GM06990 (cell line): Measurements from ENCODE around the gene C19orf25.

Source experiments
- DNase-seq: peaks from one replicate; pipeline ENCODE4 v3.0.0-alpha.2; 2011; ENCODE audit not compliant: insufficient read length; ENCODE audit errors: extremely low read depth
- H3K27me3 ChIP-seq: replicated peaks from 2 replicates; pipeline ENCODE4 v1.6.0; 2011; ENCODE audit warnings: low read length; ENCODE audit not compliant: control insufficient read depth, insufficient read depth
- H3K36me3 ChIP-seq: 2 replicates; pipeline ENCODE4 v1.5.1; 2011; ENCODE audit warnings: low read length; ENCODE audit not compliant: control insufficient read depth, insufficient read depth
- H3K4me3 ChIP-seq: replicated peaks from 2 replicates; pipeline ENCODE4 v1.5.1; 2011; ENCODE audit warnings: low read depth, mild to moderate bottlenecking, control low read depth, low read length
- TF ChIP-seq, protein P1 (sequence below): IDR thresholded peaks from 2 replicates; pipeline ENCODE4 v1.5.1; 2011; ENCODE audit warnings: low read length, control low read depth, mild to moderate bottlenecking, inconsistent platforms; ENCODE audit not compliant: insufficient read depth, poor library complexity, severe bottlenecking

C19orf25 gene

DNA sequence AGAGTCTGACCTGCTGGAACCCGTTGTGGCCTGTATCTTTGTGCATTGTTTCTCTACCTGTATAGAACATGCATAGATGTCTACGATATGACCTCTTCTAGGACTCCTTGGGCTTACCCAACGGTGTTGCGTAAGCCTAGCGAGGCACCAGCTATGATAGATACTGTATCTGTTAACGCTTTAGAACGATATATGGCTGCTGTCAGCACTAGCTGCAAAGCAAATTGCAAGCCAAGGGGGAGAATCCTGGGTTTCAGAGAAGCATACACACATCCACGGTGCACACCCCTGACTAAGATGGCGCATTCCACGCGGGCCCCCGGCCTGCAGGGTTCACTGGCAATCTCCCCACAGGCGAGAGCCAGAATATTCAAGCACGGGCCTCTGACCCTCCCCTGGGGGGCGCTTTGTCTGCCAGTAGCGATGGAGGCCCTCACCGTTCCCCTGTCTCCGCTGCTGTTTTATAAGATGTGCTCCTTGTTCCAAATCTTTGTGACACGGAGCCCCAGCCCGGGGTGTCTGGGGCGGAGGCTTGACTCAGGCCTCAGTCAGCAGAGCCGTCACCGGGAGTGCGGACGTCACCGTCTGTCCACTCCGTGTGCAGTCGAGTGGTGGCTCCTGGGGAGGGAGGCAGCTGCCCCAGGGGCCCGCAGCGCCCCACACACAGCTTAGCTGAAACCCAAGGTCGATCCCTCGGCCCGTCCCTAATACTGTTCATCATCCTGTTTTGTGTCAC is 53.7 kb downstream of the C19orf25 start:
- TF ChIP-seq, protein P1, sequence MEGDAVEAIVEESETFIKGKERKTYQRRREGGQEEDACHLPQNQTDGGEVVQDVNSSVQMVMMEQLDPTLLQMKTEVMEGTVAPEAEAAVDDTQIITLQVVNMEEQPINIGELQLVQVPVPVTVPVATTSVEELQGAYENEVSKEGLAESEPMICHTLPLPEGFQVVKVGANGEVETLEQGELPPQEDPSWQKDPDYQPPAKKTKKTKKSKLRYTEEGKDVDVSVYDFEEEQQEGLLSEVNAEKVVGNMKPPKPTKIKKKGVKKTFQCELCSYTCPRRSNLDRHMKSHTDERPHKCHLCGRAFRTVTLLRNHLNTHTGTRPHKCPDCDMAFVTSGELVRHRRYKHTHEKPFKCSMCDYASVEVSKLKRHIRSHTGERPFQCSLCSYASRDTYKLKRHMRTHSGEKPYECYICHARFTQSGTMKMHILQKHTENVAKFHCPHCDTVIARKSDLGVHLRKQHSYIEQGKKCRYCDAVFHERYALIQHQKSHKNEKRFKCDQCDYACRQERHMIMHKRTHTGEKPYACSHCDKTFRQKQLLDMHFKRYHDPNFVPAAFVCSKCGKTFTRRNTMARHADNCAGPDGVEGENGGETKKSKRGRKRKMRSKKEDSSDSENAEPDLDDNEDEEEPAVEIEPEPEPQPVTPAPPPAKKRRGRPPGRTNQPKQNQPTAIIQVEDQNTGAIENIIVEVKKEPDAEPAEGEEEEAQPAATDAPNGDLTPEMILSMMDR = no peak
- H3K36me3 ChIP-seq = peaks cover 58% of the 10 kb centered on the region
- no peaks in the 10 kb centered on the region for H3K27me3 ChIP-seq
- no peak for DNase-seq
- no peak overlapping the region for H3K4me3 ChIP-seq

DNA sequence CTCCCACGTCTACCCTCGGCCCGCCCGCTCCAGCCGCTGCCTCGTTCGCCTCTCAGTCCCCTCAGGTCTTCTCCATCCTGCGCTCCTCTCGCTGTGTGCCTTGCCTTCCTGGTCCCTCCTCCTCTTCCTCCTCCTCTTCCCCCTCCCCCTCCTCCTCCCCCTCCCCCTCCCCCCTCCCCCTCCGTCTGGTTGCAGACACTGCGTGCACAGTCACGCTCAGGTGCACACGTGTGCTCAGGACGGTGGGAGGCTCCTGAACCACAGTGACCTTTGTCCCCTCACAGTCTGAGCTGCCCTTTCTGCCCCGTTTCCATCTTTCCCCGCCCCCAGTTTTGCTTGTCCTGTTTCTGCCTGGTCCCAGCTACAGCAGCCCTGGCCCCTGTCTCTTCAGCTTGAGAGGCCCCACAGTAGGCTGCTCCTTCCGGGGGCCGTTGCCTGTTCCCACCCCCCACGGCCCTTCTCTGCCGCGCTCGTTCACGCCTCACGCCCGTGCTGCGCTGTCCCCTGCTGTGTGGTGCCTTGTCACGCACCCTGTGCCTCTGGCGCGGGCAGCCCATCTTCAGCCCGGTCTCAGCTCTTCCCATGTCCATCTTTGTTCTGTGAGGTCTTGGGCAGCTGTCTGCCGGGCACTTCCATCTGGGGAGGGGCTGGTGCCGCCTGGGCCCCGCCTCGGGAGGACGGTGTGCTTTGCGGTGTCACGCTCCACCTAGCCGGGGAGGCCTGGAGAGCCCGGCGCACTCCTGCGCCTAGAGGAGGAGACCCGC is 54.6 kb downstream of the C19orf25 start:
- H3K27me3 ChIP-seq = no peaks in the 10 kb centered on the region
- peaks cover 54% of the 10 kb centered on the region for H3K36me3 ChIP-seq
- no peak for DNase-seq
- TF ChIP-seq, protein P1 = no peak
- H3K4me3 ChIP-seq = no peak overlapping the region

DNA sequence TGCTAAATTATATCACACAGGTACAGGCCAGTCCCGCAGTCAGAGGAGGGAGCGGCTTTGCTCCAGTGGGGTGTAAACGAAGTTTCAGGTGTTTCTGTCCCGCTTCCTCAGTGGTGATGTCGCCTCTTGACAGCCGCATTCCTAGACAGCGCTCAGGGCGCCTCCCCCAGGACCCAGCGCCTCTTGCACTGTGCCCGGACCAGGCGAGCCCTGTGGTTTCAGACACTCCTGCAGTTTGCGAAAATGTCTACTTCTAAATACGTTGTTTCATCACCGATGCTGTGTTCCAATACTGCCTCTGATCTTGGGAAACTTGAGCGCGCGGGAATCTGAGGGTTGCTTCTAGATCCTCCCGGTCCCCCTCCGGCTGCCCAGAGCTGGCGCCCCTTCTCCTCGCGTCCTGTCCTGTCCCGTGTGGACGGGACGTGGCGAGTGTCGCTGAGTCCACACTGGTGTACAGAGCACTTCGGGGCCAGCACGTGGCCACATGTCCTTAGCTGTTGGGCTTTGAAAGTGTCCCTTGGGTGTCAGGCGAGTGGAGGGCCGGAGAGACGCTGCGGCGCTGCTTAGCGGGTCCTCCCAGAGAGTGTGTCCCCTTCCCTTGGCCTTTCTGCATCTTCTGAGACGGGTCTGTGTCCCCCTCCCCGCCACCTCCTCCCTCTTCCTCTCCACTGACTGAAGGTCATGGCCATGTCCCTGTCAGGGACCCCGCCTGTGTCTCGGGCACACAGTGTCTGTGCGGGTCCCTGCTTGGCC is 55.4 kb downstream of the C19orf25 start:
- no peaks in the 10 kb centered on the region for H3K27me3 ChIP-seq
- H3K36me3 ChIP-seq = peaks cover 53% of the 10 kb centered on the region
- H3K4me3 ChIP-seq = no peak overlapping the region
- DNase-seq = no peak
- TF ChIP-seq, protein P1 = no peak
